Thyroid gland (tissue), 4 donors: ENCODE results near the gene PCBP1. TPM values are rescaled to one million over a fixed set of nuclear protein-coding genes. Genes with fewer than 3 reads are reported as not detected.

ENCODE experiments used
- DNase-seq, 2 donors: peaks; one replicate each; pipeline ENCODE4 v3.0.0-alpha.2; 2019
- H3K27ac ChIP-seq, 3 donors: fragments of 200-600 bp; sonication (generic); 1 replicate in 2 of 3; 2 replicates in 1 of 3; pipeline ENCODE4 v1.5.1; 2016 to 2019; ENCODE audit warnings: mild to moderate bottlenecking in 1 of 3, moderate library complexity in 1 of 3
- H3K27me3 ChIP-seq: fragments of 200-600 bp; sonication (generic); one replicate; pipeline ENCODE4 v1.5.1; 2019
- H3K36me3 ChIP-seq, 2 donors: fragments of 200-600 bp; sonication (generic); one replicate each; pipeline ENCODE4 v1.5.1; 2016 to 2019
- H3K4me1 ChIP-seq, 2 donors: fragments of 200-600 bp; sonication (generic); one replicate each; pipeline ENCODE4 v1.5.1; 2017 to 2019
- H3K4me3 ChIP-seq, 3 donors: fragments of 200-600 bp; sonication (generic); replicated peaks in 1 of 3; 1 replicate in 2 of 3; 2 replicates in 1 of 3; pipeline ENCODE4 v1.5.1; 2016; ENCODE audit warnings: mild to moderate bottlenecking in 1 of 3
- H3K9me3 ChIP-seq: fragments of 200-600 bp; sonication (generic); one replicate; pipeline ENCODE4 v1.5.1; 2017
- CTCF ChIP-seq, 6 experiments: fragments of 200-600 bp in 3 of 6; fragments of 450-650 bp in 3 of 6; sonication (generic) in 3 of 6; IDR thresholded peaks; one replicate each; pipeline ENCODE4 v1.5.1; 2016 to 2019; ENCODE audit warnings: antibody characterized with exemption in 6 of 6, mild to moderate bottlenecking in 2 of 6, inconsistent platforms in 1 of 6, moderate library complexity in 1 of 6
- POLR2A ChIP-seq, 2 donors: fragments of 450-650 bp; IDR thresholded peaks; one replicate each; pipeline ENCODE4 v1.6.1; 2017; ENCODE audit warnings: antibody characterized with exemption in 2 of 2, mild to moderate bottlenecking in 2 of 2, moderate library complexity in 1 of 2
- WGBS, 2 donors: methylation state at CpG; one replicate each; pipeline ENCODE4 v1.1.5; 2017; 5-methylcytosine and 5-hydroxymethylcytosine counted together
- intact Hi-C: fragments of 100-400 bp; cut with DNase I; formaldehyde crosslinking; loops from one replicate; pipeline ENCODE4 v1.15.1; 2023
- total RNA-seq, 4 donors: library from RNA; depleted of rRNA; stranded (reverse); fragments of >200 nt; gene quantifications; one replicate each; pipeline ENCODE4 v1.2.3, GENCODE V29; 2016

PCBP1 gene
- total RNA-seq, 4 donors from 2014 or later: 165 to 215 (median 195) TPM

DNA sequence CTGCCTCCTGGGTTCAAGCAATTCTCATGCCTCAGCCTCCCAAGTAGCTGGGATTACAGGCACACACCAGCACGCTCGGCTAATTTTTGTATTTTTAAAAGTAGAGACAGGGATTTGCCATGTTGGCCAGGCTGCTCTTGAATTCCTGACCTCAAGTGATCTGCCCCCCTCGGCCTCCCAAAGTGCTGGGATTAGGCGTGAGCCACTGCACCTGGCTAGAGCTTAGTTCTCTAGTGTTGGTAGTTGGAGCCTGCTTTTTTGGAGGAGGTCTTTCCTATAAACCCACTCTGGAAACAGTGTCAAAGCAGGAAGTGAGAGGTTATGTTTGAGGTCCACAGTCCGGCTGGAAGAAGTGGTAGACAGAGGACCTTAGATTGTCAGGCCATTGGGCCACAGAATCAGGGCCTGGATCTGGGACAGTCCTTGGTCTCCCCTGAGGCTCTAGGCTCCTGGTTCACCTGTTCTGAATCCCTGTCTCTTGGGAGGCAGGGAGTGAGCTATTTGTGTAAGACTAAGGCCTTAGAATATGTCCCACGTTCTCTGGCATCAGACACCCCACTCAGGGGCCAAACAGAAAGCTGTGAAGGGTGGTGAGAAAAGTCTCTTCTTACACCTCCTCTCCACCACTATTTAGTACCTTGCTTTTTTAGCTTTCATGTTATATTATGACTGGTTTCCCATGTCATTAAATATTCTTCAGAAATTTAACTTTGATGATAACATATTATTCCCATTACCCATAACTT lies 34.5 kb downstream of the PCBP1 start:
- Histone ChIP-seq H3K4me3 (no peak overlapping the region), H3K4me1 (peaks cover 27 to 50% of the 10 kb centered on the region in 2 donors), H3K27ac (peak overlapping the region; percentile 59 to 79 (median 69)), H3K9me3 (no peaks in the 10 kb centered on the region), H3K36me3 (no peaks in the 10 kb centered on the region), H3K27me3 (no peaks in the 10 kb centered on the region)
- TF ChIP-seq POLR2A (IDR thresholded peaks at IDR 0.05): no peak
- no peak for TF ChIP-seq CTCF (IDR thresholded peaks at IDR 0.05)
- DNase-seq: peak; percentile 51 to 58
- intact Hi-C loops: loop anchor here (5.0 kb wide), 1 partner anchor 34 kb away; the partner anchor contains the start of gene PCBP1
- 37 to 45% methylated on average over 6 of the region's 6 CpGs for WGBS, 2 donors

- 91 to 94% methylated on average over 4 of the region's 4 CpGs for WGBS, 2 donors
- no peaks in the 10 kb centered on the region for H3K27me3 ChIP-seq
- peak overlapping the region in 2 of 3 donors; percentile 8 to 100 for H3K27ac ChIP-seq
- H3K9me3 ChIP-seq: no peaks in the 10 kb centered on the region
- H3K4me1 ChIP-seq: peaks cover 33 to 50% of the 10 kb centered on the region in 2 donors
- TF ChIP-seq POLR2A (IDR thresholded peaks at IDR 0.05): no peak
- no peak for TF ChIP-seq CTCF (IDR thresholded peaks at IDR 0.05)
- no peak overlapping the region for H3K4me3 ChIP-seq
- intact Hi-C loops: loop anchor here (5.0 kb wide), 1 partner anchor 35 kb away; the partner anchor contains the start of gene PCBP1
- H3K36me3 ChIP-seq: no peaks in the 10 kb centered on the region
- DNase-seq: no peak
These were observed 35.2 kb downstream of the PCBP1 start for GRCh38 chr2:70122470-70122869.

GRCh38 chr2:70123051-70123828 lies 36.0 kb downstream of the PCBP1 start:
- peak; percentile 38 to 48 for DNase-seq
- peak overlapping the region; percentile 89 to 100 (median 97) for H3K27ac ChIP-seq
- TF ChIP-seq POLR2A (IDR thresholded peaks at IDR 0.05) (peak in 1 of 2 donors; percentile 40), CTCF (IDR thresholded peaks at IDR 0.05) (no peak)
- no peaks in the 10 kb centered on the region for H3K9me3 ChIP-seq
- intact Hi-C loops: loop anchor here (5.0 kb wide), 1 partner anchor 36 kb away; the partner anchor contains the start of gene PCBP1
- H3K27me3 ChIP-seq: no peaks in the 10 kb centered on the region
- H3K4me3 ChIP-seq: no peak overlapping the region
- WGBS, 2 donors: 73 to 75% methylated on average over 20 of the region's 20 CpGs
- no peaks in the 10 kb centered on the region for H3K36me3 ChIP-seq
- H3K4me1 ChIP-seq: peaks cover 38 to 52% of the 10 kb centered on the region in 2 donors

- Histone ChIP-seq H3K9me3 (no peaks in the 10 kb centered on the region), H3K27ac (peak overlapping the region; percentile 89 to 100 (median 97)), H3K36me3 (no peaks in the 10 kb centered on the region), H3K27me3 (no peaks in the 10 kb centered on the region), H3K4me1 (peaks cover 38 to 52% of the 10 kb centered on the region in 2 donors), H3K4me3 (peak overlapping the region in 1 of 3 donors; percentile 43)
- no peak for DNase-seq
- TF ChIP-seq POLR2A (IDR thresholded peaks at IDR 0.05) (no peak), CTCF (IDR thresholded peaks at IDR 0.05) (no peak)
- WGBS, 2 donors: 34 to 43% methylated on average over 11 of the region's 11 CpGs
- intact Hi-C loops: loop anchor here (5.0 kb wide), 1 partner anchor 36 kb away; the partner anchor contains the start of gene PCBP1
These were observed 36.5 kb downstream of the PCBP1 start for GRCh38 chr2:70123829-70124116.
